GM12878 (cell line): ENCODE data around the gene CEBPG. TPM values are rescaled to one million over a fixed set of nuclear protein-coding genes. Genes with fewer than 3 reads are reported as not detected.

Source experiments
- ATAC-seq: fragments of 200-7000 bp; cut with Tn5 transposase; 3 replicates; pipeline ENCODE4 v1.9.1; 2020; ENCODE audit warnings: mild to moderate bottlenecking, moderate library complexity
- BruUV-seq: library from RNA; stranded (reverse); fragments of 400-500 nt; replicated peaks from 2 replicates; lab custom pipeline; 2021; lab: Mats Ljungman, UMichigan
- CTCF ChIA-PET: fragments of 300-600 bp; sonication (Branson Sonifier 250); formaldehyde crosslinking; extraction: SDS; loops from one replicate; lab custom pipeline; 2021; ENCODE audit warnings: inconsistent platforms; lab: Yijun Ruan, JAX
- POLR2A ChIA-PET: fragments of 350-600 bp; formaldehyde crosslinking; extraction: SDS; loops from one replicate; lab custom pipeline; 2021; ENCODE audit warnings: inconsistent platforms; lab: Charles Lee
- RAD21 ChIA-PET: fragments of 300-600 bp; sonication (Branson Sonifier 250); formaldehyde crosslinking; loops from one replicate; lab custom pipeline; 2023; ENCODE audit warnings: antibody characterized with exemption; ENCODE audit not compliant: unreplicated experiment; lab: Charles Lee
- SMC1A ChIA-PET: fragments of 300-600 bp; sonication (Branson Sonifier 250); formaldehyde crosslinking; loops from one replicate; lab custom pipeline; 2023; ENCODE audit not compliant: unreplicated experiment, uncharacterized antibody; lab: Charles Lee
- DNase-seq: peaks from one replicate; pipeline ENCODE4 v3.0.0-alpha.2; 2011; ENCODE audit warnings: low read depth, low spot score
- FAIRE-seq: peaks from 3 replicates; lab custom pipeline; 2011; peaks lifted over from hg19 to GRCh38; lab: Jason Lieb, UNC
- H2AFZ ChIP-seq: 2 replicates; pipeline ENCODE4 v1.6.0; 2011; ENCODE audit warnings: low read depth, low read length, control low read depth; ENCODE audit not compliant: control insufficient read depth
- H3K27ac ChIP-seq: 2 replicates; pipeline ENCODE4 v1.5.1; 2011; ENCODE audit warnings: control low read depth; ENCODE audit not compliant: control insufficient read depth, insufficient read depth
- H3K27me3 ChIP-seq, 2 experiments: replicated peaks in 1 of 2; 2 replicates each; pipeline versions ENCODE4 v1.6.0 to v1.6.1; 2011; ENCODE audit warnings: low read length in 1 of 2; ENCODE audit not compliant: control insufficient read depth in 2 of 2, insufficient read depth in 2 of 2
- H3K36me3 ChIP-seq, 2 experiments: 2 replicates each; pipeline ENCODE4 v1.5.1; 2011; ENCODE audit warnings: low read length in 1 of 2; ENCODE audit not compliant: control insufficient read depth in 2 of 2, insufficient read depth in 2 of 2
- H3K4me1 ChIP-seq: 2 replicates; pipeline ENCODE4 v1.6.1; 2011; ENCODE audit warnings: mild to moderate bottlenecking, low read length, moderate library complexity, mixed read lengths; ENCODE audit not compliant: control insufficient read depth, insufficient read depth
- H3K4me2 ChIP-seq: 2 replicates; pipeline ENCODE4 v1.6.0; 2011; ENCODE audit warnings: control low read depth; ENCODE audit not compliant: control insufficient read depth, insufficient read depth
- H3K4me3 ChIP-seq: fragments of 200-600 bp; sonication (generic); 2 replicates; pipeline ENCODE4 v1.5.1; 2016
- H3K79me2 ChIP-seq: 2 replicates; pipeline ENCODE4 v1.6.0; 2011; ENCODE audit warnings: low read length; ENCODE audit not compliant: control insufficient read depth, insufficient read depth
- H3K9ac ChIP-seq: 2 replicates; pipeline ENCODE4 v1.8.0; 2011; ENCODE audit warnings: low read length, control low read depth, mixed read lengths; ENCODE audit not compliant: control insufficient read depth, insufficient read depth
- H3K9me3 ChIP-seq: replicated peaks from 3 replicates; pipeline ENCODE4 v1.5.1; 2011; ENCODE audit warnings: mild to moderate bottlenecking, low read length; ENCODE audit not compliant: control insufficient read depth, insufficient read depth
- H4K20me1 ChIP-seq: 2 replicates; pipeline ENCODE4 v1.6.0; 2011; ENCODE audit not compliant: control insufficient read depth, insufficient read depth
- BCL11A ChIP-seq: IDR thresholded peaks from 2 replicates; pipeline ENCODE4 v1.6.1; 2011; ENCODE audit warnings: low read depth, low read length
- CHD1 ChIP-seq: IDR thresholded peaks from 2 replicates; pipeline ENCODE4 v1.6.1; 2012; ENCODE audit warnings: low read depth, low read length, improper control_type of control experiment
- IRF5 ChIP-seq: fragments of 450-650 bp; IDR thresholded peaks from 2 replicates; pipeline ENCODE4 v1.6.1; 2017; ENCODE audit warnings: borderline replicate concordance
- JUND ChIP-seq: IDR thresholded peaks from 2 replicates; pipeline ENCODE4 v1.6.1; 2012; ENCODE audit warnings: low read depth, mild to moderate bottlenecking, low read length, improper control_type of control experiment, moderate library complexity
- MYC ChIP-seq: IDR thresholded peaks from 2 replicates; pipeline ENCODE4 v1.6.1; 2011; ENCODE audit warnings: mild to moderate bottlenecking, low read length, moderate library complexity, inconsistent platforms; ENCODE audit not compliant: insufficient read depth, insufficient replicate concordance, insufficient read length, severe bottlenecking
- NR2C1 ChIP-seq: fragments of 450-650 bp; IDR thresholded peaks from 2 replicates; pipeline ENCODE4 v1.6.1; 2017; ENCODE audit warnings: antibody characterized with exemption, mild to moderate bottlenecking, moderate library complexity
- PML ChIP-seq: IDR thresholded peaks from 2 replicates; pipeline ENCODE4 v1.6.1; 2012; ENCODE audit warnings: low read length, inconsistent platforms
- SIN3A ChIP-seq: IDR thresholded peaks from 2 replicates; pipeline ENCODE4 v1.6.1; 2012; ENCODE audit warnings: low read depth, low read length, improper control_type of control experiment
- SREBF1 ChIP-seq: IDR thresholded peaks from 2 replicates; pipeline ENCODE4 v1.6.1; 2012; ENCODE audit warnings: mild to moderate bottlenecking, low read length
- USF1 ChIP-seq: IDR thresholded peaks from 2 replicates; pipeline ENCODE4 v1.6.1; 2011; ENCODE audit warnings: borderline replicate concordance, low read depth, mild to moderate bottlenecking, moderate library complexity, mixed read lengths, low read length; ENCODE audit not compliant: insufficient read depth; ENCODE audit errors: extremely low read length
- WGBS: methylation state at CpG from one replicate; pipeline ENCODE4 v1.1.6; 2016; ENCODE audit warnings: low lambda C conversion rate; ENCODE audit not compliant: insufficient replicate concordance, insufficient coverage; ENCODE audit errors: missing lambda C conversion rate; 5-methylcytosine and 5-hydroxymethylcytosine counted together
- in situ Hi-C: fragments of 300-500 bp; cut with MboI; formaldehyde crosslinking; loops from 9 replicates; pipeline ENCODE4 v1.14.3; 2018; ENCODE audit warnings: mixed read lengths
- intact Hi-C: fragments of 100-400 bp; cut with micrococcal nuclease; formaldehyde crosslinking; loops from one replicate; pipeline ENCODE4 v1.14.2; 2022; ENCODE audit not compliant: unreplicated experiment
- polyA plus RNA-seq, 11 experiments: library from polyadenylated mRNA; depleted of rRNA in 4 of 11; unstranded in 6 of 11; stranded (reverse) in 5 of 11; fragments of >200 nt; fragmentation: Nextera tagmentation in 4 of 11; fragmentation: Illumina TruSeq in 1 of 11; extraction: Ambion mirVana in 4 of 11; extraction: Trizol in 1 of 11; gene quantifications; 1 replicate in 1 of 11; 2 replicates in 10 of 11; pipeline versions ENCODE4 v1.2.1 to v1.2.3, GENCODE V29; 2011 to 2016; ENCODE audit warnings: inconsistent platforms in 2 of 11, missing spikeins in 2 of 11, low read depth in 1 of 11
- total RNA-seq, 4 experiments: library from RNA; depleted of rRNA in 3 of 4; stranded (reverse); fragments of >200 nt in 3 of 4; fragmentation: Illumina TruSeq in 1 of 4; extraction: Trizol in 1 of 4; gene quantifications; 2 replicates each; pipeline versions ENCODE4 v1.2.1 to v1.2.3, GENCODE V29; 2013 to 2021

CEBPG gene
- total and polyA plus RNA-seq, 10 of the 15 experiments (the other 5 are each of a cell fraction or from before 2014, with no cell fraction given) = 5.2 to 22.4 (median 20.0) TPM

DNA sequence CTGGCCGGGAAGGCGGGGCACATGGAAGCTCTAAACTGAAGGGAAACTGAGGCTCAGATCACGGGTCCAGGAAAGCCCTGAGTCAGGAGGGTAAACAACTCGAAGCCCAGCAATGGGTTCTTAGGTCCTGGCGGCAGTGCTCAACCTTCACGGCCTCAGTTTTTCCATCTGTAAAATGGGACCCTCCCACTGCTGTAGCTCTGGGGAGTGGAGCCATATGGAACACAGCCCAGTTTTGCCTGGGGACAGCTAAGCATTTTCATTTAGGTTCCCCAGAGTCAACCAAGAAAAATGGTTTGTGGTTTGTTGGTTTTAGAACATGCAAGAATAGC is 30.4 kb downstream of the CEBPG start:
- CTCF ChIA-PET = interaction anchor here (1.1 to 4.0 kb wide), 4 partner anchors 26 to 168 kb away, joined by 3 to 46 read pairs (median 5); no protein-coding TSS in a partner anchor
- no peaks in the 10 kb centered on the region for H3K27me3 ChIP-seq
- H3K4me1 ChIP-seq = 0 out of 2 replicates have a peak, but pooled peaks cover 4% of the 10 kb centered on the region
- in situ Hi-C loops (no loop called here), intact Hi-C loops (no loop called here)
- no peak overlapping the region for H3K4me3 ChIP-seq
- H3K9ac ChIP-seq = no peak overlapping the region
- SMC1A ChIA-PET = interaction anchor here (1.0 kb wide), 1 partner anchor 162 kb away, joined by 3 read pairs; no protein-coding TSS in a partner anchor
- no peaks in the 10 kb centered on the region for H3K36me3 ChIP-seq
- no peak overlapping the region for H2AFZ ChIP-seq
- ATAC-seq (no peak), FAIRE-seq (no peak), DNase-seq (no peak)
- no peak overlapping the region for H3K4me2 ChIP-seq
- RAD21 ChIA-PET = interaction anchor here (0.5 kb wide), 1 partner anchor 1180 kb away, joined by 3 read pairs; no protein-coding TSS in a partner anchor
- no peaks in the 10 kb centered on the region for H4K20me1 ChIP-seq
- no peak overlapping the region for H3K27ac ChIP-seq
- no peaks in the 10 kb centered on the region for H3K79me2 ChIP-seq
- POLR2A ChIA-PET = no interaction called here
- TF ChIP-seq BCL11A = no peak
- no TSS peak for BruUV-seq
- 63% methylated on average over 6 of the region's 6 CpGs for WGBS
- no peaks in the 10 kb centered on the region for H3K9me3 ChIP-seq

- ChIA-PET POLR2A (no interaction called here), RAD21 (no interaction called here), SMC1A (no interaction called here), CTCF (interaction anchor here (1.1 to 4.0 kb wide), 5 partner anchors 26 to 207 kb away, joined by 3 to 46 read pairs (median 5); no protein-coding TSS in a partner anchor)
- TF ChIP-seq CHD1 (no peak), PML (no peak), MYC (no peak), SREBF1 (no peak), SIN3A (no peak), NR2C1 (no peak), IRF5 (no peak), JUND (no peak), USF1 (no peak)
- Histone ChIP-seq H3K9me3 (no peaks in the 10 kb centered on the region), H3K36me3 (no peaks in the 10 kb centered on the region), H3K4me3 (no peak overlapping the region), H3K4me1 (0 out of 2 replicates have a peak, but pooled peaks cover 4% of the 10 kb centered on the region), H3K4me2 (no peak overlapping the region), H3K27me3 (no peaks in the 10 kb centered on the region), H3K27ac (no peak overlapping the region), H3K79me2 (no peaks in the 10 kb centered on the region), H4K20me1 (no peaks in the 10 kb centered on the region), H2AFZ (no peak overlapping the region), H3K9ac (no peak overlapping the region)
- ATAC-seq (no peak), FAIRE-seq (peak; percentile 23), DNase-seq (no peak)
- in situ Hi-C loops (loop anchor here (5.0 kb wide), 1 partner anchor 167 kb away; no protein-coding TSS in a partner anchor), intact Hi-C loops (loop anchor here (5.0 kb wide), 2 partner anchors 262 to 277 kb away; no protein-coding TSS in a partner anchor)
- BruUV-seq = no TSS peak
- 66% methylated on average over 18 of the region's 18 CpGs for WGBS
These were observed 31.2 kb downstream of the CEBPG start for GRCh38 chr19:33404506-33405253.
